DND-41 (cell line): ENCODE data around the gene DPP6.
A peak's percentile ranks its signal among the peaks of the same experiment; 100 is the strongest.

ENCODE experiments used
- CTCF ChIP-seq: IDR thresholded peaks from 2 replicates; pipeline ENCODE4 v1.5.1; 2012; ENCODE audit warnings: borderline replicate concordance, low read length, moderate library complexity, mild to moderate bottlenecking; ENCODE audit not compliant: poor library complexity, severe bottlenecking; ENCODE audit errors: extremely low read depth
- EZH2 ChIP-seq: IDR thresholded peaks from 3 replicates; pipeline ENCODE4 v1.6.1; 2012; ENCODE audit warnings: borderline replicate concordance, low read depth, mild to moderate bottlenecking, moderate library complexity, low read length, inconsistent platforms; ENCODE audit not compliant: severe bottlenecking

GRCh38 chr7:154794147-154794780 is 742.1 kb downstream of the DPP6 start:
- TF ChIP-seq CTCF = peak; percentile 22
- TF ChIP-seq EZH2 = no peak
